ENCODE data around the gene THOC7. TPM values are rescaled to one million over a fixed set of nuclear protein-coding genes. Genes with fewer than 3 reads are reported as not detected.

The THOC7 gene
- total and polyA plus RNA-seq, 2 donors (not counting 3 experiments of a cell fraction or from before 2014, with no cell fraction given): 16.9 to 68.7 TPM

GRCh38 chr3:63911873-63912767, 48.5 kb upstream of the THOC7 start, which contains the start of gene SCAANT1:
SCAANT1 (minus strand) TSS chr3:63912383.
- H2AFZ ChIP-seq (ENCODE audit: low read depth, low read length): peak within 1 kb of the TSS; percentile 80
- BruUV-seq (replicated peaks): no TSS peak
- TF ChIP-seq MYC (IDR thresholded peaks at IDR 0.05; ENCODE audit: low read depth, low read length): no peak
- TF ChIP-seq POLR2AphosphoS5 (IDR thresholded peaks at IDR 0.05; ENCODE audit: insufficient read depth, low read depth, low read length): peak; percentile 88
- no peak for TF ChIP-seq FOS (IDR thresholded peaks at IDR 0.05; ENCODE audit: borderline replicate concordance, insufficient read depth, low read length)
- TF ChIP-seq CTCF (IDR thresholded peaks at IDR 0.05; ENCODE audit: extremely low read depth in 1 of 2, insufficient read depth in 1 of 2, low read depth in 1 of 2, low read length in 2 of 2): no peak
- dilution Hi-C loops (cut with MboI; ENCODE audit: extremely low pct_ligation_motif_present, low sequenced_read_pairs) (no loop called here), intact Hi-C loops (cut with micrococcal nuclease) (loop anchor here (1.0 to 5.0 kb wide), 4 partner anchors 48 to 90 kb away; no protein-coding TSS in a partner anchor)
- H3K36me3 ChIP-seq (ENCODE audit: control insufficient read depth in 2 of 2, extremely low read depth in 1 of 2, insufficient read depth in 2 of 2, low read length in 2 of 2): peaks cover 0 to 2% of the 10 kb centered on the region in 2 experiments
- no peaks in the 10 kb centered on the region for H3K9me3 ChIP-seq (replicated peaks; ENCODE audit: control insufficient read depth, insufficient read depth, low read length)
- ChIA-PET CTCF (interaction anchor here (0.9 to 3.0 kb wide), 7 partner anchors 10 to 50 kb away, joined by 3 to 8 read pairs (median 3); no protein-coding TSS in a partner anchor), POLR2A (no interaction called here)
- no peaks in the 10 kb centered on the region for H3K9me1 ChIP-seq (replicated peaks; ENCODE audit: control insufficient read depth, extremely low read depth, insufficient read depth, low read length)
- H3K4me3 ChIP-seq (replicated peaks in 1 of 3; ENCODE audit: insufficient read depth in 1 of 3, low read depth in 1 of 3, low read length in 3 of 3): peak within 1 kb of the TSS; percentile 74 to 85 (median 79)
- DNase-seq (ENCODE audit: low read depth, low spot score): peak; percentile 86
- no peaks in the 10 kb centered on the region for H3K27me3 ChIP-seq (ENCODE audit: control insufficient read depth in 2 of 2, insufficient read depth in 2 of 2, low read length in 2 of 2)
- H3K27ac ChIP-seq (ENCODE audit: insufficient read depth, low read depth, low read length): peak within 1 kb of the TSS; percentile 85
- peaks cover 24% of the 10 kb centered on the region for H3K4me1 ChIP-seq (ENCODE audit: control insufficient read depth, extremely low read depth, insufficient read depth, low read length)
- no peaks in the 10 kb centered on the region for H4K20me1 ChIP-seq (replicated peaks; ENCODE audit: control insufficient read depth, extremely low read depth, insufficient read depth, low read length)
- H3K4me2 ChIP-seq (ENCODE audit: insufficient read depth, low read length): peak within 1 kb of the TSS; percentile 92
- peak within 1 kb of the TSS; percentile 85 for H3K9ac ChIP-seq (replicated peaks; ENCODE audit: extremely low read depth, insufficient read depth, low read length)
- FAIRE-seq: peak; percentile 74
- H3K79me2 ChIP-seq (ENCODE audit: control insufficient read depth, insufficient read depth, low read length): peaks cover 22% of the 10 kb centered on the region
